BLaER1 (cell line): ENCODE data around the gene SYNE4.
A peak's percentile ranks its signal among the peaks of the same experiment; 100 is the strongest.

Experiments
- H3K27ac ChIP-seq: shearing (Covaris generic); formaldehyde crosslinking; 2 replicates; pipeline ENCODE4 v1.8.1; 2022
- H3K27me3 ChIP-seq: shearing (Covaris generic); formaldehyde crosslinking; 2 replicates; pipeline ENCODE4 v1.8.1; 2022
- H3K36me3 ChIP-seq: shearing (Covaris generic); formaldehyde crosslinking; 2 replicates; pipeline ENCODE4 v1.8.1; 2022
- H3K4me1 ChIP-seq: shearing (Covaris generic); formaldehyde crosslinking; 2 replicates; pipeline ENCODE4 v1.8.1; 2022
- H3K4me2 ChIP-seq: shearing (Covaris generic); formaldehyde crosslinking; 2 replicates; pipeline ENCODE4 v1.8.1; 2022
- H3K4me3 ChIP-seq: shearing (Covaris generic); formaldehyde crosslinking; 2 replicates; pipeline ENCODE4 v1.8.1; 2022
- H3K9ac ChIP-seq: shearing (Covaris generic); formaldehyde crosslinking; 2 replicates; pipeline ENCODE4 v1.8.1; 2022
- H3K9me3 ChIP-seq: shearing (Covaris generic); formaldehyde crosslinking; 2 replicates; pipeline ENCODE4 v1.8.1; 2022
- H4K20me1 ChIP-seq: shearing (Covaris generic); formaldehyde crosslinking; 2 replicates; pipeline ENCODE4 v1.8.1; 2022
- Cebpa-rat ChIP-seq: shearing (Covaris generic); IDR thresholded peaks from 2 replicates; pipeline ENCODE4 v1.8.1; 2022

Gene SYNE4

DNA sequence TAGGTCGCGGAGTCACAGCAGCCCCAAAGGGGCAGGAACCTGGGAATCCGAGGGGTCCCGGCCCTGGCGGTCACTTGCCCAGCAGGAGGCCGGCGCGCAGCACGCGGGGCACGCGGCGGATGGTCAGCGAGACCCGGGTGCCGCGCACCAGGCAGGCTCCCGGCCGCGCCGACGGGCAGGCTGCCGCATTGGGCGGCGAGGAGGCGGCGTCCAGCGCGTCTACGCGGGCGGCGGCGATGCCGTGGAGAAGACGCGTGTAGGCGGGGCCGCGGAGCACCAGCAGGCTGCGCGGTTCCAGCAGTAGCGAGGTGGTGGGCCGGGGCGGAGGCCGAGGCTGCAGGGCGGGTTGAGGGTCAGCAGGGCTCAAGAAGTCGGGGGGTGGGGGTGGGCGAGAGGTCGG is 607 bp upstream of the SYNE4 start:
- Histone ChIP-seq H3K36me3 (peaks cover 4% of the 10 kb centered on the region; the same call in 1 of the 2 replicates), H4K20me1 (no peaks in the 10 kb centered on the region), H3K27ac (no peak overlapping the region), H3K27me3 (peaks cover 14% of the 10 kb centered on the region; the same call in 1 of the 2 replicates), H3K9me3 (no peaks in the 10 kb centered on the region), H3K9ac (peak overlapping the region; percentile 10; the same call in 1 of the 2 replicates), H3K4me1 (peaks cover 10% of the 10 kb centered on the region), H3K4me2 (peak overlapping the region; percentile 69), H3K4me3 (peak overlapping the region; percentile 38; the same call in 1 of the 2 replicates)
- TF ChIP-seq Cebpa-rat = no peak

DNA sequence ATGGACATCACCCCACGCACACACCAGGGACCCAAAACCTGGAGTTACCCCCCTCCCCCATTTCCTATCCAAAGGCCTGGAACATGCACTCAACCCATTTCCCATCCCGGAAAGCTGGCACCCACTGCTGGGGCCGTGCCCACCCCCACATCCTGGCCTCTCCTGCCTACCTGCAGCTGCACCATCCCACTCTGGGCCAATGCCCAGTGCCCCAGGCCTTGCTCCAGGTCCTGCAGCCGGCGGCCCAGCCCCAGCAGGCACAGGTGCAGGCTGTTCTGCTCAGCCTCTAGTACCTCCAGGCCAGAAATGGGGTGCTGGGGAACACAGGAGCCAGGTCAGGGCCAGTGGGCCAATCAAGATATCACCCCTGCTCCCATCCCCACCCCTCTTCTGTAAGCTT is 1.7 kb downstream of the SYNE4 start:
- Histone ChIP-seq H3K9ac (no peak overlapping the region), H3K27me3 (peaks cover 14% of the 10 kb centered on the region; the same call in 1 of the 2 replicates), H3K9me3 (no peaks in the 10 kb centered on the region), H3K4me1 (peaks cover 6% of the 10 kb centered on the region), H3K27ac (no peak overlapping the region), H3K4me3 (no peak overlapping the region), H3K36me3 (peaks cover 11% of the 10 kb centered on the region), H4K20me1 (0 out of 2 replicates have a peak, but pooled peaks cover 13% of the 10 kb centered on the region), H3K4me2 (no peak overlapping the region)
- no peak for TF ChIP-seq Cebpa-rat

DNA sequence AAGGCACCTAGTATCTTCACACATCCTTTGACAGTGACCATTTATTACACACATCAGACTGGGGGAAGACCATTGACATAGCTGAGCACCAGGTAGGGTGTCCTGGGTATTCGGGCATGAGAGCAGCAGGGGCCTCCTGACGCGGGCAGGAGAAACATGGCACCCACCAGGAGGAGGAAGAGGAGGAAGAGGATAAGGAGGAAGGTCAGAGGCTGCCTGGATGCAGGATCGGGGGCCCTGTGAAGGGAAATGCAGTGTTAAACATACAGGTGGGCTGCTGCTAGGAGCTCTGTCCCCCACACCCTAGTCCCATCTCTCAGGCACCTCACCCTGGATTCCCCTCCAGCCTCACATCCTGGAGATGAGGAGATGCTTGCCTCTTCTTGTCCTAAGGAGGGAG is 5.3 kb downstream of the SYNE4 start:
- no peak overlapping the region for H3K27ac ChIP-seq
- TF ChIP-seq Cebpa-rat = no peak
- peaks cover 33% of the 10 kb centered on the region for H3K36me3 ChIP-seq
- H3K27me3 ChIP-seq = peaks cover 2% of the 10 kb centered on the region; the same call in 1 of the 2 replicates
- peaks cover 34% of the 10 kb centered on the region for H4K20me1 ChIP-seq
- H3K9me3 ChIP-seq = no peaks in the 10 kb centered on the region
- H3K4me3 ChIP-seq = no peak overlapping the region
- peaks cover 6% of the 10 kb centered on the region for H3K4me1 ChIP-seq
- H3K4me2 ChIP-seq = no peak overlapping the region
- H3K9ac ChIP-seq = no peak overlapping the region

DNA sequence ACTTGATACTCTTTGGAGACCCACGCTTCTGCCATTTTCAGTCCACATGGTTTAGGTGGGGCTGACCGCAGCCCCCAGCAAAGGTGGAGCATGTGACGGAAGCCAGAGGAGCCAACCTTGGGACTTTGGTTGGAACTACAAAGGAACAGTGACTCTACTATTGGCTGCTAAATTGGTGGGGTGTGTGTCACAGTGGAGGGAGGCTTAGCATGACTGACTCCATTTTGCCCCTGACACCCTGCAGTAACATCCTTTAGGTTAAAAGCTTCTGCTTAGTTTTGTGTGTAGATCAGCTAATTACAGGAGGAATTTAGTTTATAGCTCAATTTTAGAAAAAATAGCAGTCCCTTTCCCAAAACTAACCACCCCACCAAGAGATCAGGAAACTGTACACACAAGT is 7.0 kb downstream of the SYNE4 start:
- Histone ChIP-seq H3K27me3 (no peaks in the 10 kb centered on the region), H3K36me3 (peaks cover 44% of the 10 kb centered on the region), H3K27ac (no peak overlapping the region), H3K9me3 (no peaks in the 10 kb centered on the region), H3K4me2 (no peak overlapping the region), H4K20me1 (peaks cover 47% of the 10 kb centered on the region), H3K9ac (no peak overlapping the region), H3K4me1 (peaks cover 12% of the 10 kb centered on the region), H3K4me3 (no peak overlapping the region)
- TF ChIP-seq Cebpa-rat = no peak

DNA sequence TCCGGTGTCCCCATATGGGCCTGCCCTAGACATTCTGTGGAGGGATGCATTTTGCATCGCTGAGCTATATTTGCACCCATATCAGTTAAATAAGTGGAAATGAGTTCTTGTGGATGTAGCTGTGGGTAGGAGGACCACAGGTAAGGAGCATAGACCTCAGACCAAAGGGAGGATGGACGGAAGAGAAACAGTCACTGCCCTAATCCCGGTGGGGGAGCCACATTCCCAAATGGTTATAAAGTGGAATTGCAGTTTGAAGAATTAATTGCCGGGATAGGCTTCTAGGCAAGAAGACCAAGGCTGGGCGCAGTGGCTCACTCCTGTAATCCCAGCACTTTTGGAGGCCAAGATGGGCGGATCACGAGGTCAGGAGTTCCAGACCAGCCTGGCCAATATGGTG is 11.8 kb downstream of the SYNE4 start:
- Histone ChIP-seq H4K20me1 (peaks cover 44% of the 10 kb centered on the region), H3K4me2 (peak overlapping the region; percentile 99), H3K9me3 (no peaks in the 10 kb centered on the region), H3K27me3 (peaks cover 11% of the 10 kb centered on the region), H3K27ac (no peak overlapping the region), H3K4me3 (no peak overlapping the region; the same call in 1 of the 2 replicates), H3K9ac (no peak overlapping the region), H3K4me1 (peaks cover 29% of the 10 kb centered on the region), H3K36me3 (peaks cover 36% of the 10 kb centered on the region)
- no peak for TF ChIP-seq Cebpa-rat

DNA sequence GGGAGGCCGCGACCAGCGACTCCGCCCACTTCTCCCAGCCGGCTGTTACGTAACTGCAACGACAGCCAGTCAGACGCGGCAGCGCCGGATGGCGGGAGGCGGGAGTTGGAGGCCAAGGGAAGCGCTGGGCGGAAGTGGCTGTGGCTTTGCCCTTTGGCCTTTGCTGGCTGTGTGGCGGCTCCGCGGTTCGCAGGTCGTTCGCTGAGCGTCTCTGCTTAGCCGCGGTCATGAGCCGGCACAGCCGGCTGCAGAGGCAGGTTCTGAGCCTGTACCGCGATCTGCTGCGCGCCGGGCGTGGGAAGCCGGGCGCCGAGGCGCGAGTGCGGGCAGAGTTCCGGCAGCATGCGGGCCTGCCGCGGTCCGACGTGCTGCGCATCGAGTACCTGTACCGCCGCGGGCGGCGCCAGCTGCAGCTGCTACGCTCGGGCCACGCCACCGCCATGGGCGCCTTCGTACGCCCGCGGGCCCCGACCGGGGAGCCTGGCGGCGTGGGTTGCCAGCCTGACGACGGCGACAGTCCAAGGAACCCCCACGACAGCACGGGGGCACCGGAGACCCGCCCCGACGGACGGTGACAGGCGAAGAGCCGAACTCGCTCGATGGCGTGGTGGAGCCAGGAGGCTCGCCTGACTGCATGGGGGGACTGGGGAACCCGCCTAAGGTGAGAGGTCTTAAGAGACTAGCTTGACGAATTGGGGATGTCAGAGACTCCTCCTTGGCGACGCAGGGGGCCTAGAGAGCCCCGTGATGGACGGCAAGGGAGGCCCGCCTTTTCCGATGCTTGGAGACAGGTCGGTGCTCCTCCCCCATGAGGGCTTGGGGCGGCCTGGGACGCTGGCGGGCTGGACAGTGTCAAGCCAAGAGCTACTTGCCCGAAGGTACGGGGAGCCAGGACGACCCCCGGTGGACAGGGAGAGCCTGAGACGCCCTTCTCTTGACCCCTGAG is 13.3 kb downstream of the SYNE4 start, which contains the start of gene SDHAF1:
Gene SDHAF1 (plus strand): TSS at position 141 of the 946 bp plus-strand sequence. CDS start 87 bp downstream, at position 228.
- Histone ChIP-seq H3K27me3 (peaks cover 11% of the 10 kb centered on the region), H3K4me3 (peak within 1 kb of the TSS; percentile 89), H3K36me3 (peaks cover 24% of the 10 kb centered on the region), H4K20me1 (peaks cover 38% of the 10 kb centered on the region), H3K9me3 (no peaks in the 10 kb centered on the region), H3K27ac (peak within 1 kb of the TSS; percentile 80), H3K9ac (peak within 1 kb of the TSS; percentile 81), H3K4me1 (peaks cover 29% of the 10 kb centered on the region), H3K4me2 (peak within 1 kb of the TSS; percentile 99)
- TF ChIP-seq Cebpa-rat = peak; percentile 88

DNA sequence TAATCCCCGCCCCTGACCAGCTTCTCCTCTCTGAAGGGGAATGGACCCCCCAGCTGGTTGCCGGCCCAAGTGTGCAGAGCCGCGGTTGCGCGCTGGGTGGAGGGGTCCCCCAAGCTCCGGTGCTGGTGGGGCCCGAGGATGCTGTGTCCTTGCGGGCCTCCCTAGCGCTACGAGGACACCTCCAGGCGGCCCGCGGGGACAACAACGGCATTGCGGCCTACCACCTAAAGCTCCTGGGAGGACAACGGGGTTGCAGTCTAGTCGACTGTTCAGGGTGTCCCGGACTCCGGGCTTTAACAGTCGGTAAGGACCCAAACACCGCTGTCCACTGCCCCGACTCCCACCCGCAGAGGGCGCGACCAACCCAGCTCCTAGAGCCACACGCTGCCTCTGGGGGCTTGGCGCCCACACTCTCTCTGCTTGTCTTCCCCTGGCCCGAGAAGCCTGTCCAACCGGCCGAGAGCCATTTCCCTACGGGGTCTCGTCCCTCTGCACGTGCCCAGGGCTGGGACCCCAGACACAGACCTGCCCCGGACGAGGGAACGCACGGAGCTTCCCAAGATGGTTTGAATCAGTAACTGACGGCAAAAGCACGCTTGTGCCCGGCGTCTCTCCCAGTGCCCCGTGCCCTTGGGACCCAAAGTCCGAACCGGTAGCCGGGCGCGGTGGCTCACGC is 14.6 kb downstream of the SYNE4 start:
- Histone ChIP-seq H3K27ac (no peak overlapping the region), H3K4me2 (peak overlapping the region; percentile 99), H3K4me1 (peaks cover 29% of the 10 kb centered on the region), H3K27me3 (peaks cover 17% of the 10 kb centered on the region), H4K20me1 (peaks cover 27% of the 10 kb centered on the region), H3K9ac (peak overlapping the region; percentile 81; the same call in 1 of the 2 replicates), H3K4me3 (peak overlapping the region; percentile 89), H3K9me3 (0 out of 2 replicates have a peak, but pooled peaks cover 4% of the 10 kb centered on the region), H3K36me3 (peaks cover 19% of the 10 kb centered on the region)
- no peak for TF ChIP-seq Cebpa-rat

DNA sequence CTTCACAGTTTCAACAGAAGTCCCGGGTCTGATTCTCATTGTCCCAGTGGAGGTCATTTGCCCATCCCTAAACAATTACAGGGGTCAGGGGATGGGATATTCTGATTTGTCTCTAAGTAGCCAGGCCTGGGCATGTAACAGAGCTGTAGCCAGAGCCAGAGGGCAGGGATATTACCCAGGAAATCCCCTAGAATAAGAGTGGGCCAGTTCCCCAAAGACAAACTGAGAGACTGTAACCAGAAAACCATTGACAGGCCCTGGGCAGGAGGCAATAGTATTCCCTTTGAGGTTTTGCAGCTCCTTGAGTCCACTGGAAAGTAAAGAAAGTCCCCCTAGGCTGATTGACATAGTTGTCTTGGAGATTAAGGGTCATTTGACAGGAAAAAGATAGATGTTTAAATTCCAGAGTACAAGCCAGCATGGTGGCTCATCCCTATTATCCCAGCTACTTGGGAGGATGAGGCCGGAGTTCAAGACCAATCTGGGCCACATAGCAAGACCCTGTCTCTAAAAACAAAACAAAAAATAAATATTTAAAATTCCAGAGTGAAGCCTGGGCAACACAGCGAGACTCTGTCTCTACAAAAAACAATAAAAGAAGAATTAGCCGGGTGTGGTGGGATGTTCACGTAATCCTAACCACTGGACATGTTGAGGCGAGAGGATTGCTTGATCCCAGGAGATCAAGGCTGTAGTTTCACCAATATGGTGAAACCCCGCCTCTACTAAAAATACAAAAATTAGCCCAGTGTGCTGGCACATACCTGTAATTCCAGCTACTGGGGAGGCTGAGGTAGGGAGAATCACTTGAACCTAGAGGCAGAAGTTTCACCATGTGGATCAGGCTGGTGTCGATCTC is 15.5 kb downstream of the SYNE4 start:
- Histone ChIP-seq H3K4me3 (no peak overlapping the region), H3K9ac (no peak overlapping the region), H3K9me3 (peaks cover 10% of the 10 kb centered on the region; the same call in 1 of the 2 replicates), H3K27me3 (peaks cover 26% of the 10 kb centered on the region), H4K20me1 (peaks cover 24% of the 10 kb centered on the region), H3K4me2 (no peak overlapping the region), H3K36me3 (peaks cover 10% of the 10 kb centered on the region), H3K4me1 (peaks cover 29% of the 10 kb centered on the region), H3K27ac (no peak overlapping the region)
- TF ChIP-seq Cebpa-rat = no peak
